ENCODE measurements around the gene NMU.

DNA sequence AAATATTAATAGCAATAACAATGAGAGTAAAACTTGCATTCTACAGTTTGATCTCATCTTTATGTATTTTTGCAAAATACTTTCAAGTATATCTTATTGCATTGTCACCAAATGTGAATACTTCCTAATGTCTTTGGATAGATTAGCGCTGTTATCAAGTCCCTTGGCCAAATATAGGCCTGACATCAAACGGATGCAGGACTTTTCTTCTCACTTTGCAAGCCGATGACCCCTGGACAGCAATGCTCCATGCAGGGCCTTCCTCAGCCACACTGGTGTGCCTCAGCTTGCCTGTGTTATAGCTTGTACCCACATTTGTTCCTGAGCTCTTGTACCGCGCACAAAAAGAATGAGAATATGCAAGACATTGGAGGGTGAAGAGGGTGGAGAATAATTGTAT, 18.0 kb upstream of the NMU start:
- TF ChIP-seq MXI1 (IDR thresholded peaks at IDR 0.05; ENCODE audit: borderline replicate concordance, low read depth, low read length) (no peak), POLR2A (IDR thresholded peaks at IDR 0.05; ENCODE audit: low read depth, low read length) (no peak), NFE2L2 (IDR thresholded peaks at IDR 0.05; ENCODE audit: low read depth, low read length) (no peak), CEBPB (IDR thresholded peaks at IDR 0.05; ENCODE audit: low read depth, low read length) (no peak)
- TF ChIP-seq, protein P1, sequence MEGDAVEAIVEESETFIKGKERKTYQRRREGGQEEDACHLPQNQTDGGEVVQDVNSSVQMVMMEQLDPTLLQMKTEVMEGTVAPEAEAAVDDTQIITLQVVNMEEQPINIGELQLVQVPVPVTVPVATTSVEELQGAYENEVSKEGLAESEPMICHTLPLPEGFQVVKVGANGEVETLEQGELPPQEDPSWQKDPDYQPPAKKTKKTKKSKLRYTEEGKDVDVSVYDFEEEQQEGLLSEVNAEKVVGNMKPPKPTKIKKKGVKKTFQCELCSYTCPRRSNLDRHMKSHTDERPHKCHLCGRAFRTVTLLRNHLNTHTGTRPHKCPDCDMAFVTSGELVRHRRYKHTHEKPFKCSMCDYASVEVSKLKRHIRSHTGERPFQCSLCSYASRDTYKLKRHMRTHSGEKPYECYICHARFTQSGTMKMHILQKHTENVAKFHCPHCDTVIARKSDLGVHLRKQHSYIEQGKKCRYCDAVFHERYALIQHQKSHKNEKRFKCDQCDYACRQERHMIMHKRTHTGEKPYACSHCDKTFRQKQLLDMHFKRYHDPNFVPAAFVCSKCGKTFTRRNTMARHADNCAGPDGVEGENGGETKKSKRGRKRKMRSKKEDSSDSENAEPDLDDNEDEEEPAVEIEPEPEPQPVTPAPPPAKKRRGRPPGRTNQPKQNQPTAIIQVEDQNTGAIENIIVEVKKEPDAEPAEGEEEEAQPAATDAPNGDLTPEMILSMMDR (conservative IDR thresholded peaks at IDR 0.05; ENCODE audit: low read depth, low read length): no peak
